H9 (cell line): ENCODE results near the gene HMGCS1. TPM values are rescaled to one million over a fixed set of nuclear protein-coding genes. Genes with fewer than 3 reads are reported as not detected.

Experiments
- DNase-seq: peaks from one replicate; pipeline ENCODE4 v3.0.0-alpha.2; 2017
- H2AFZ ChIP-seq: one replicate; pipeline ENCODE4 v1.6.1; 2013; ENCODE audit warnings: mild to moderate bottlenecking, low read length, control low read depth, moderate library complexity
- H2AK5ac ChIP-seq: 2 replicates; pipeline ENCODE4 v1.6.1; 2013; ENCODE audit warnings: low read length, control low read depth, mixed read lengths; ENCODE audit not compliant: insufficient read length
- H2BK120ac ChIP-seq: one replicate; pipeline ENCODE4 v1.6.1; 2013; ENCODE audit warnings: low read depth, mild to moderate bottlenecking, low read length, control low read depth, inconsistent platforms; ENCODE audit not compliant: poor library complexity, severe bottlenecking
- H2BK12ac ChIP-seq: 2 replicates; pipeline ENCODE4 v1.6.1; 2013; ENCODE audit warnings: low read length, control low read depth, mixed read lengths, low read depth; ENCODE audit not compliant: insufficient read length
- H2BK15ac ChIP-seq: 2 replicates; pipeline ENCODE4 v1.6.1; 2013; ENCODE audit warnings: low read depth, low read length, control low read depth
- H2BK20ac ChIP-seq: one replicate; pipeline ENCODE4 v1.6.1; 2013; ENCODE audit warnings: low read depth, mild to moderate bottlenecking, low read length, control low read depth, inconsistent platforms; ENCODE audit not compliant: poor library complexity, severe bottlenecking
- H2BK5ac ChIP-seq: 2 replicates; pipeline ENCODE4 v1.6.1; 2013; ENCODE audit warnings: low read length, control low read depth, mixed read lengths; ENCODE audit not compliant: insufficient read length
- H3K14ac ChIP-seq: 2 replicates; pipeline ENCODE4 v1.6.1; 2013; ENCODE audit warnings: low read length, control low read depth; ENCODE audit not compliant: insufficient read depth
- H3K18ac ChIP-seq: 2 replicates; pipeline ENCODE4 v1.6.1; 2013; ENCODE audit warnings: low read depth, mild to moderate bottlenecking, mixed read lengths, low read length, control low read depth; ENCODE audit not compliant: insufficient read length
- H3K23ac ChIP-seq: 2 replicates; pipeline ENCODE4 v1.6.1; 2013; ENCODE audit warnings: low read length, control low read depth, mixed read lengths, low read depth; ENCODE audit not compliant: insufficient read length
- H3K23me2 ChIP-seq: 2 replicates; pipeline ENCODE4 v1.6.1; 2013; ENCODE audit warnings: low read depth, mild to moderate bottlenecking, mixed read lengths, low read length, control low read depth; ENCODE audit not compliant: insufficient read length, poor library complexity, severe bottlenecking
- H3K27ac ChIP-seq: 2 replicates; pipeline ENCODE4 v1.5.1; 2013; ENCODE audit warnings: low read length, control low read depth, mixed read lengths, low read depth; ENCODE audit not compliant: insufficient read length
- H3K27me3 ChIP-seq: 2 replicates; pipeline ENCODE4 v1.6.1; 2013; ENCODE audit warnings: low read length, control low read depth, inconsistent platforms; ENCODE audit not compliant: insufficient read depth
- H3K4ac ChIP-seq: 2 replicates; pipeline ENCODE4 v1.6.1; 2013; ENCODE audit warnings: low read depth, mild to moderate bottlenecking, control low read depth, inconsistent platforms, low read length, moderate library complexity
- H3K4me1 ChIP-seq: 2 replicates; pipeline ENCODE4 v1.6.1; 2013; ENCODE audit warnings: low read length, control low read depth, inconsistent platforms; ENCODE audit not compliant: insufficient read depth
- H3K4me2 ChIP-seq: 2 replicates; pipeline ENCODE4 v1.6.1; 2013; ENCODE audit warnings: low read length, control low read depth, mixed read lengths; ENCODE audit not compliant: insufficient read length, insufficient read depth
- H3K56ac ChIP-seq: 2 replicates; pipeline ENCODE4 v1.6.1; 2013; ENCODE audit warnings: low read depth, mild to moderate bottlenecking, mixed read lengths, low read length, control low read depth; ENCODE audit not compliant: insufficient read length
- H3K79me1 ChIP-seq: 2 replicates; pipeline ENCODE4 v1.6.1; 2013; ENCODE audit warnings: low read depth, mild to moderate bottlenecking, moderate library complexity, low read length, control low read depth, inconsistent platforms; ENCODE audit not compliant: insufficient read depth, poor library complexity, severe bottlenecking
- H3K79me2 ChIP-seq: 2 replicates; pipeline ENCODE4 v1.6.1; 2013; ENCODE audit warnings: low read length, control low read depth, inconsistent platforms; ENCODE audit not compliant: insufficient read depth
- H3K9ac ChIP-seq: 2 replicates; pipeline ENCODE4 v1.6.1; 2013; ENCODE audit warnings: low read length, control low read depth, mixed read lengths; ENCODE audit not compliant: insufficient read length; ENCODE audit errors: extremely low read depth
- H3K9me3 ChIP-seq: one replicate; pipeline ENCODE4 v1.6.1; 2013; ENCODE audit warnings: low read depth, low read length, inconsistent platforms; ENCODE audit not compliant: control insufficient read depth
- H3T11ph ChIP-seq: one replicate; pipeline ENCODE4 v1.6.1; 2013; ENCODE audit warnings: mild to moderate bottlenecking, low read length, control low read depth, inconsistent platforms
- H4K20me1 ChIP-seq: one replicate; pipeline ENCODE4 v1.6.1; 2013; ENCODE audit not compliant: control insufficient read depth, insufficient read length, insufficient read depth
- H4K5ac ChIP-seq: 2 replicates; pipeline ENCODE4 v1.6.1; 2013; ENCODE audit warnings: low read depth, mild to moderate bottlenecking, mixed read lengths, low read length, control low read depth; ENCODE audit not compliant: insufficient read length
- H4K8ac ChIP-seq: replicated peaks from 2 replicates; pipeline ENCODE4 v1.6.1; 2013; ENCODE audit warnings: low read length, control low read depth, mixed read lengths, low read depth; ENCODE audit not compliant: insufficient read length
- H4K91ac ChIP-seq: 2 replicates; pipeline ENCODE4 v1.6.1; 2013; ENCODE audit warnings: low read depth, mild to moderate bottlenecking, moderate library complexity, mixed read lengths, low read length, control low read depth; ENCODE audit not compliant: insufficient read length
- H3K27ac Mint-ChIP-seq, 3 experiments: 2 replicates in 2 of 3; 3 replicates in 1 of 3; pipeline ENCODE4 v1.8.0; 2020 to 2021; ENCODE audit warnings: mixed read lengths in 3 of 3, mild to moderate bottlenecking in 1 of 3, moderate library complexity in 1 of 3
- H3K27me3 Mint-ChIP-seq: 2 replicates; pipeline ENCODE4 v1.8.0; 2021; ENCODE audit warnings: low read depth, mild to moderate bottlenecking, moderate library complexity, mixed read lengths
- H3K36me3 Mint-ChIP-seq, 3 experiments: 2 replicates in 2 of 3; 3 replicates in 1 of 3; pipeline ENCODE4 v1.8.0; 2020 to 2021; ENCODE audit warnings: low read depth in 3 of 3, mixed read lengths in 3 of 3; ENCODE audit not compliant: insufficient read depth in 1 of 3
- H3K4me1 Mint-ChIP-seq, 2 experiments: 2 replicates each; pipeline ENCODE4 v1.8.0; 2020; ENCODE audit warnings: mixed read lengths in 2 of 2
- H3K4me3 Mint-ChIP-seq, 2 experiments: 2 replicates in 1 of 2; 3 replicates in 1 of 2; pipeline ENCODE4 v1.8.0; 2020 to 2021; ENCODE audit warnings: mild to moderate bottlenecking in 2 of 2, mixed read lengths in 2 of 2, moderate library complexity in 1 of 2
- H3K9me3 Mint-ChIP-seq, 2 experiments: 2 replicates in 1 of 2; 3 replicates in 1 of 2; pipeline ENCODE4 v1.8.0; 2020; ENCODE audit warnings: mild to moderate bottlenecking in 2 of 2, mixed read lengths in 2 of 2, moderate library complexity in 1 of 2
- CTCF ChIP-seq: fragments of 200-600 bp; sonication (generic); conservative IDR thresholded peaks from 3 replicates; pipeline ENCODE4 v1.8.0; 2021; ENCODE audit warnings: antibody characterized with exemption, mild to moderate bottlenecking
- WGBS: extraction: QIAGEN DNeasy Blood & Tissue Kit; methylation state at CpG from one replicate; pipeline ENCODE4 v1.1.7; 2013; ENCODE audit warnings: missing lambda C conversion rate, low lambda C conversion rate, mixed read lengths; ENCODE audit not compliant: insufficient read length; ENCODE audit errors: extremely low coverage; 5-methylcytosine and 5-hydroxymethylcytosine counted together
- total RNA-seq: library from RNA; stranded (reverse); gene quantifications from 2 replicates; pipeline ENCODE4 v1.2.1, GENCODE V29; 2021

HMGCS1 gene
- total RNA-seq, 1 experiment from 2014 or later = 147 TPM

DNA sequence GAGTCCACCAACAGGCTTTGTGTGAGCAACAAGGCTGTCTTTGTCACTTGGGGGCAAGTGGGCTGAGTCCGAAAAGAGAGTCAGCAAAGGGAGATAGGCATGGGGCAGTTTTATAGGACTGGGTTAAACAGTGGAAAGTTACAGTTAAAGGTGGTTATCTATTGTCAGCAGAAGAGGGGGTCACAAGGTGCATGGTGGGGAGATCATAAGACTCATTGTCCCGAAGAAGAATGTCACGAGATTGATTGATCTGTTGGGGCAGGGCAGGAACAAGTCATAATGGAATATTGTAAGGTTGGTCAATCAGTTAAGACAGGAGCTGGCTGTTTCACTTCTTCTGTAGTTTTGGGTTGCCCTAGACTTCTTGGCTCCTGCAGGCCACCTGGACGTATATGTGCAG, 7.6 kb upstream of the HMGCS1 start:
- H3K23ac ChIP-seq = no peak overlapping the region
- H3K4me2 ChIP-seq = no peak overlapping the region
- peaks cover 0 to 2% (median 0%) of the 10 kb centered on the region in 3 experiments; a peak in 2 of 7 replicates for H3K36me3 Mint-ChIP-seq
- H4K91ac ChIP-seq = no peak overlapping the region
- no peaks in the 10 kb centered on the region for H3K27me3 ChIP-seq
- H3K79me2 ChIP-seq = no peaks in the 10 kb centered on the region
- no peak overlapping the region for H2BK15ac ChIP-seq
- H4K5ac ChIP-seq = no peak overlapping the region
- H2BK20ac ChIP-seq = no peak overlapping the region
- H3K4me3 Mint-ChIP-seq = no peak overlapping the region
- no peak overlapping the region for H3T11ph ChIP-seq
- no CpG with 5 or more reads among the region's 4 CpGs for WGBS
- H3K18ac ChIP-seq = no peak overlapping the region
- H3K56ac ChIP-seq = no peak overlapping the region
- DNase-seq = no peak
- no peak overlapping the region for H2AFZ ChIP-seq
- TF ChIP-seq CTCF = no peak
- no peaks in the 10 kb centered on the region for H3K79me1 ChIP-seq
- H3K14ac ChIP-seq = no peak overlapping the region
- H3K27ac Mint-ChIP-seq = no peak overlapping the region
- no peaks in the 10 kb centered on the region for H3K23me2 ChIP-seq
- H4K20me1 ChIP-seq = no peaks in the 10 kb centered on the region
- H2AK5ac ChIP-seq = no peak overlapping the region
- H3K9me3 ChIP-seq = no peaks in the 10 kb centered on the region
- H3K4me1 Mint-ChIP-seq = no peaks in the 10 kb centered on the region
- no peak overlapping the region for H3K27ac ChIP-seq
- H3K27me3 Mint-ChIP-seq = peaks cover under 1% of the 10 kb centered on the region; the same call in 1 of the 2 replicates
- H4K8ac ChIP-seq = no peak overlapping the region
- H3K9ac ChIP-seq = no peak overlapping the region
- H3K9me3 Mint-ChIP-seq = peaks cover 0 to 4% of the 10 kb centered on the region in 2 experiments; a peak in 2 of 5 replicates
- no peak overlapping the region for H2BK12ac ChIP-seq
- no peaks in the 10 kb centered on the region for H3K4me1 ChIP-seq
- no peak overlapping the region for H2BK5ac ChIP-seq
- no peak overlapping the region for H2BK120ac ChIP-seq
- no peak overlapping the region for H3K4ac ChIP-seq
